Subcutaneous abdominal adipose tissue (tissue), 5 donors: ENCODE data around the gene FRAT2.
A peak's percentile ranks its signal among the peaks of the same experiment; 100 is the strongest.
"Not testable (repeated sequence)": the region's sequence is repeated elsewhere in the genome, so short reads cannot be mapped to it uniquely, and the experiment has no call there.

ENCODE experiments used
- H3K27ac ChIP-seq: one replicate; pipeline ENCODE4 v1.7.0; 2013; ENCODE audit warnings: low read depth, mild to moderate bottlenecking, inconsistent platforms, low read length, moderate library complexity
- H3K27me3 ChIP-seq, 5 donors: one replicate each; pipeline ENCODE4 v1.7.0; 2013; ENCODE audit warnings: low read length in 5 of 5, inconsistent platforms in 1 of 5; ENCODE audit not compliant: control insufficient read depth in 5 of 5, insufficient read depth in 4 of 5
- H3K36me3 ChIP-seq, 5 donors: one replicate each; pipeline ENCODE4 v1.7.0; 2013; ENCODE audit warnings: low read length in 5 of 5; ENCODE audit not compliant: control insufficient read depth in 5 of 5, insufficient read depth in 5 of 5
- H3K4me1 ChIP-seq, 5 donors: one replicate each; pipeline ENCODE4 v1.7.0; 2013; ENCODE audit warnings: low read length in 5 of 5, mild to moderate bottlenecking in 3 of 5, moderate library complexity in 1 of 5; ENCODE audit not compliant: control insufficient read depth in 5 of 5, insufficient read depth in 5 of 5
- H3K4me3 ChIP-seq, 5 donors: one replicate each; pipeline ENCODE4 v1.7.0; 2013; ENCODE audit warnings: low read length in 5 of 5, low read depth in 1 of 5
- H3K9ac ChIP-seq, 5 donors: one replicate each; pipeline ENCODE4 v1.7.0; 2013; ENCODE audit warnings: low read length in 5 of 5, mild to moderate bottlenecking in 4 of 5, moderate library complexity in 3 of 5
- H3K9me3 ChIP-seq, 5 donors: one replicate each; pipeline ENCODE4 v1.7.0; 2013; ENCODE audit warnings: low read length in 5 of 5; ENCODE audit not compliant: control insufficient read depth in 5 of 5
- donor health status: healthy.
- donor health status: healthy.
- donor health status: healthy.
- donor health status: healthy.
- donor health status: healthy.

The FRAT2 gene

GRCh38 chr10:97358349-97358748 is 23.8 kb upstream of the FRAT2 start:
- Histone ChIP-seq H3K9me3 (no peaks in the 10 kb centered on the region), H3K27me3 (no peaks in the 10 kb centered on the region), H3K36me3 (peaks cover 0 to 58% (median 32%) of the 10 kb centered on the region in 5 donors), H3K4me1 (peaks cover 3 to 31% (median 19%) of the 10 kb centered on the region in 5 donors), H3K9ac (no peak overlapping the region), H3K27ac (no peak overlapping the region), H3K4me3 (no peak overlapping the region)

GRCh38 chr10:97356918-97357317 is 22.4 kb upstream of the FRAT2 start:
- H3K27ac ChIP-seq: no peak overlapping the region
- no peak overlapping the region for H3K9ac ChIP-seq
- H3K27me3 ChIP-seq: no peaks in the 10 kb centered on the region
- no peak overlapping the region for H3K4me3 ChIP-seq
- peaks cover 0 to 47% (median 28%) of the 10 kb centered on the region in 5 donors for H3K36me3 ChIP-seq
- peaks cover 3 to 31% (median 19%) of the 10 kb centered on the region in 5 donors for H3K4me1 ChIP-seq
- H3K9me3 ChIP-seq: no peaks in the 10 kb centered on the region

- H3K27me3 ChIP-seq: no peaks in the 10 kb centered on the region
- no peak overlapping the region for H3K9ac ChIP-seq
- H3K36me3 ChIP-seq: peaks cover 0 to 49% (median 28%) of the 10 kb centered on the region in 5 donors
- no peaks in the 10 kb centered on the region for H3K9me3 ChIP-seq
- H3K4me1 ChIP-seq: peaks cover 3 to 29% (median 17%) of the 10 kb centered on the region in 5 donors
- H3K27ac ChIP-seq: no peak overlapping the region
- H3K4me3 ChIP-seq: no peak overlapping the region
Measured at GRCh38 chr10:97356318-97356914, 21.9 kb upstream of the FRAT2 start.

GRCh38 chr10:97355571-97355975 is 21.0 kb upstream of the FRAT2 start:
- Histone ChIP-seq H3K4me1 (peaks cover 3 to 24% (median 11%) of the 10 kb centered on the region in 5 donors), H3K27me3 (no peaks in the 10 kb centered on the region), H3K36me3 (peaks cover 0 to 47% (median 28%) of the 10 kb centered on the region in 5 donors), H3K9ac (peak overlapping the region in 1 of 5 donors; percentile 35), H3K4me3 (peak overlapping the region in 2 of 5 donors; percentile 15 to 48), H3K27ac (no peak overlapping the region), H3K9me3 (no peaks in the 10 kb centered on the region)

- peaks cover 3 to 27% (median 14%) of the 10 kb centered on the region in 5 donors for H3K4me1 ChIP-seq
- H3K27ac ChIP-seq: no peak overlapping the region
- H3K4me3 ChIP-seq: no peak overlapping the region
- no peaks in the 10 kb centered on the region for H3K9me3 ChIP-seq
- H3K27me3 ChIP-seq: no peaks in the 10 kb centered on the region
- no peak overlapping the region for H3K9ac ChIP-seq
- peaks cover 0 to 31% (median 16%) of the 10 kb centered on the region in 5 donors for H3K36me3 ChIP-seq
Measured at GRCh38 chr10:97353945-97354344, 19.4 kb upstream of the FRAT2 start.

GRCh38 chr10:97349752-97350513 is 15.4 kb upstream of the FRAT2 start:
- H3K27ac ChIP-seq: no peak overlapping the region

GRCh38 chr10:97347317-97347716 is 12.8 kb upstream of the FRAT2 start:
- no peak overlapping the region for H3K9ac ChIP-seq
- H3K36me3 ChIP-seq: peaks cover 0 to 5% (median 0%) of the 10 kb centered on the region in 5 donors
- no peaks in the 10 kb centered on the region for H3K9me3 ChIP-seq
- H3K27me3 ChIP-seq: no peaks in the 10 kb centered on the region
- H3K4me1 ChIP-seq: peaks cover 0 to 5% (median 3%) of the 10 kb centered on the region in 5 donors
- H3K27ac ChIP-seq: no peak overlapping the region
- H3K4me3 ChIP-seq: no peak overlapping the region

More at GRCh38 chr10:97349752-97350513, 15.4 kb upstream of the FRAT2 start:
- Histone ChIP-seq H3K4me3 (no peak overlapping the region), H3K27me3 (no peaks in the 10 kb centered on the region), H3K4me1 (peaks cover 0 to 6% (median 3%) of the 10 kb centered on the region in 5 donors), H3K9ac (no peak overlapping the region), H3K36me3 (peaks cover 0 to 7% (median 0%) of the 10 kb centered on the region in 5 donors), H3K9me3 (no peaks in the 10 kb centered on the region)

- H3K27ac ChIP-seq, H3K4me1 ChIP-seq, H3K4me3 ChIP-seq, H3K9ac ChIP-seq, H3K9me3 ChIP-seq, H3K36me3 ChIP-seq, H3K27me3 ChIP-seq: not testable (repeated sequence)
Measured at GRCh38 chr10:97343664-97344063, 9.1 kb upstream of the FRAT2 start.

GRCh38 chr10:97341416-97341815 is 6.9 kb upstream of the FRAT2 start:
- H3K27me3 ChIP-seq: no peaks in the 10 kb centered on the region
- no peaks in the 10 kb centered on the region for H3K9me3 ChIP-seq
- no peak overlapping the region for H3K4me3 ChIP-seq

GRCh38 chr10:97338041-97338440 is 3.5 kb upstream of the FRAT2 start:
- Histone ChIP-seq H3K27ac (no peak overlapping the region), H3K27me3 (no peaks in the 10 kb centered on the region), H3K9ac (no peak overlapping the region), H3K4me1 (peaks cover 0 to 36% (median 24%) of the 10 kb centered on the region in 5 donors), H3K9me3 (no peaks in the 10 kb centered on the region), H3K36me3 (no peaks in the 10 kb centered on the region), H3K4me3 (no peak overlapping the region)

More at GRCh38 chr10:97341416-97341815, 6.9 kb upstream of the FRAT2 start:
- H3K9ac ChIP-seq: no peak overlapping the region
- no peak overlapping the region for H3K27ac ChIP-seq
- H3K4me1 ChIP-seq: peaks cover 0 to 19% (median 10%) of the 10 kb centered on the region in 5 donors
- H3K36me3 ChIP-seq: no peaks in the 10 kb centered on the region
